ENCODE measurements around the gene TDRD6.
"Not testable (repeated sequence)": the region's sequence is repeated elsewhere in the genome, so short reads cannot be mapped to it uniquely, and the experiment has no call there.

Gene TDRD6

DNA sequence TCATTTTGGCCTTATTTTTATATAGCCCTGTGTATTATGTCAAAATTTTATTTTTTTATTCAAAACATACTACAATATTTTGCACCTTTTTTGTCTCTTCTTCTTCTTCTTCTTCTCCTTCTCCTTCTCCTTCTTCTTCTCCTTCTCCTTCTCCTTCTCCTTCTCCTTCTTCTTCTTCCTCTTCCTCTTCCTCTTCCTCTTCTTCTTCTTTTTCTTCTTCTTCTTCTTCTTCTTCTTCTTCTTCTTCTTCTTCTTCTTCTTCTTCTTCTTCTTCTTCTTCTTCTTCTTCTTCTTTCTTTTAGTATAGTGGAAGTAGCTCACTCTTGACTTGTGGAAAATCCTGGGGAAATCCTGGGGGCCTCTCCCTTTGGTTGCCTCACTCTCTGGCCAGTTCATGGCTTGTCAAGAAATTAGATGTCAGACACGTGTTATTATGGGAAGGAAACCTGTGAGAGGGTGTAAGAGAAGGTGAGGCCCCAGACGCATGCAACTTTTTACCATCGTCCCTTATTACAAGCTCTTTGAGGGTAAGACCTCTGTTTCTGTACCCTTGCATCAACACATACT lies 56.6 kb downstream of the TDRD6 start:
- DNase-seq = not testable (repeated sequence)

- DNase-seq = no peak
Observed at GRCh38 chr6:46745973-46746372, 58.3 kb downstream of the TDRD6 start.

- no peak for DNase-seq
Observed at GRCh38 chr6:46746696-46747095, 59.0 kb downstream of the TDRD6 start, which contains the start of gene ANKRD66. Gene ANKRD66, plus strand, starts transcription at chr6:46746933. Its CDS starts 5,016 bp downstream, at chr6:46751949.

DNA sequence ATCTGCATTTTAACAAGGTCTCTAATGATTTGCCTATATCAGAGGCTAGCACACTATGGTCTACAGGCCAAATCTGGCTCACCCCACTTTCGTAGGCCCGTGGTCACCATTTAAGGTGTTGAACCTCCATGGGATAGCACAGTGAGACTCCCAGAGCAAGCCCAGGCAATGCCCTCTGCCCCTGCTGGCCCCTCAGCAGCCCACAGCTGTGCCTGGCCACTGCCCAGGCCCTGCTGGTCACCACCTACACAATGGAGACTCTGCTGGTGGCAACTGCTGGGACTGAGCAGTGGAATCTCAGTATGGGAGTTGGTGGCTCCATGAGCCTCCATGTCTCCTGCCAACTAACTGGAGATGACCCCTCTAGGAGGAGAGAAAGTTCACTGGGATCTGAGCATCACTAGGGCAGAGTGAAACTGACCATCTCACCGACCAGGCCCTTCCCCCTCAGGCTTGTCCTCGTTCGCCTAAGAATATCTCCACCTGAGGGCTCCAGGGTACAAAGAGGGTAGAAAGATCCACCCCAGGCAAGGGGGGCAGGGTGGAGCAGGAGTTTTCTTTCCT lies 61.3 kb downstream of the TDRD6 start:
- no peak for DNase-seq

DNA sequence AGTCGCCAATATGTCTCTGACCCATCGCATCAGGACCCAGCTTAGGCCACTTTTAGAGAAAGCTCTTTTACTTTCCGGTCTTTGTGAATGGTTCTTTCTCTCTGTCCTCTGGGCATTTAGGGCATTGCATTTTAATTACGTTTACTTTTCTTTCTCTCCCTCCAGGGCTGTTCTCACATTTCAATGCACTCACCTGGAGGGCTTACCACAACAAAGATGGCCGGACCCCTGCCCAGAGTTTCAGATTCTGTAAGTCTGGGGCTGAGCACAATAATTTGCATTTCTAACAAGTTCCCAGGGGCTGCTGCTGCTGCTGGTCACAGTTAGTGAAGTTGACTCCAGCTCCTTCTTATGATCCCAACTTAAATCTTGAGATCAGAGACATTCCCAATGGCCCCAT lies 62.0 kb downstream of the TDRD6 start:
- DNase-seq = no peak

GRCh38 chr6:46751658-46752057 lies 64.0 kb downstream of the TDRD6 start:
- no peak for DNase-seq

Measured in amniotic stem cell (primary cell).